ENCODE measurements around the gene CRYGS. TPM values are rescaled to one million over a fixed set of nuclear protein-coding genes. Genes with fewer than 3 reads are reported as not detected.

CRYGS gene
- total RNA-seq, 6 experiments from 2014 or later, result 0.86 to 2.6 (median 1.5) TPM

- intact Hi-C loops (cut with DNase I), result no loop called here
- Histone ChIP-seq H3K36me3 (no peaks in the 10 kb centered on the region), H3K4me1 (no peaks in the 10 kb centered on the region), H3K27me3 (no peaks in the 10 kb centered on the region), H3K4me3 (no peak overlapping the region), H3K27ac (no peak overlapping the region), H3K9me3 (no peaks in the 10 kb centered on the region)
- DNase-seq (no peak), ATAC-seq (no peak)
- TF ChIP-seq, protein P1, sequence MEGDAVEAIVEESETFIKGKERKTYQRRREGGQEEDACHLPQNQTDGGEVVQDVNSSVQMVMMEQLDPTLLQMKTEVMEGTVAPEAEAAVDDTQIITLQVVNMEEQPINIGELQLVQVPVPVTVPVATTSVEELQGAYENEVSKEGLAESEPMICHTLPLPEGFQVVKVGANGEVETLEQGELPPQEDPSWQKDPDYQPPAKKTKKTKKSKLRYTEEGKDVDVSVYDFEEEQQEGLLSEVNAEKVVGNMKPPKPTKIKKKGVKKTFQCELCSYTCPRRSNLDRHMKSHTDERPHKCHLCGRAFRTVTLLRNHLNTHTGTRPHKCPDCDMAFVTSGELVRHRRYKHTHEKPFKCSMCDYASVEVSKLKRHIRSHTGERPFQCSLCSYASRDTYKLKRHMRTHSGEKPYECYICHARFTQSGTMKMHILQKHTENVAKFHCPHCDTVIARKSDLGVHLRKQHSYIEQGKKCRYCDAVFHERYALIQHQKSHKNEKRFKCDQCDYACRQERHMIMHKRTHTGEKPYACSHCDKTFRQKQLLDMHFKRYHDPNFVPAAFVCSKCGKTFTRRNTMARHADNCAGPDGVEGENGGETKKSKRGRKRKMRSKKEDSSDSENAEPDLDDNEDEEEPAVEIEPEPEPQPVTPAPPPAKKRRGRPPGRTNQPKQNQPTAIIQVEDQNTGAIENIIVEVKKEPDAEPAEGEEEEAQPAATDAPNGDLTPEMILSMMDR (IDR thresholded peaks at IDR 0.05), result no peak
- no peak for TF ChIP-seq POLR2A (IDR thresholded peaks at IDR 0.05)
- 79% methylated on average over 4 of the region's 6 CpGs for WGBS (ENCODE audit: insufficient coverage, low coverage, low lambda C conversion rate, missing lambda C conversion rate)
These were observed 19.6 kb downstream of the CRYGS start for GRCh38 chr3:186524616-186525015.

GRCh38 chr3:186523434-186523833, 20.7 kb downstream of the CRYGS start:
- Histone ChIP-seq H3K36me3 (no peaks in the 10 kb centered on the region), H3K27me3 (no peaks in the 10 kb centered on the region), H3K27ac (no peak overlapping the region), H3K4me3 (no peak overlapping the region), H3K4me1 (no peaks in the 10 kb centered on the region), H3K9me3 (no peaks in the 10 kb centered on the region)
- intact Hi-C loops (cut with DNase I), result no loop called here
- WGBS (ENCODE audit: insufficient coverage, low coverage, low lambda C conversion rate, missing lambda C conversion rate), result 23% methylated on average over 2 of the region's 2 CpGs
- DNase-seq, result no peak
- no peak for ATAC-seq
- no peak for TF ChIP-seq POLR2A (IDR thresholded peaks at IDR 0.05)
- TF ChIP-seq, protein P1 (IDR thresholded peaks at IDR 0.05), result no peak

- Histone ChIP-seq H3K9me3 (no peaks in the 10 kb centered on the region), H3K4me1 (no peaks in the 10 kb centered on the region), H3K27ac (no peak overlapping the region), H3K36me3 (no peaks in the 10 kb centered on the region), H3K27me3 (no peaks in the 10 kb centered on the region), H3K4me3 (no peak overlapping the region)
- DNase-seq, result no peak
- 74% methylated on average over 4 of the region's 6 CpGs for WGBS (ENCODE audit: insufficient coverage, low coverage, low lambda C conversion rate, missing lambda C conversion rate)
- TF ChIP-seq, protein P1 (IDR thresholded peaks at IDR 0.05), result no peak
- TF ChIP-seq POLR2A (IDR thresholded peaks at IDR 0.05), result no peak
- no peak for ATAC-seq
- intact Hi-C loops (cut with DNase I), result no loop called here
These were observed 21.2 kb downstream of the CRYGS start for GRCh38 chr3:186523022-186523421.

DNA sequence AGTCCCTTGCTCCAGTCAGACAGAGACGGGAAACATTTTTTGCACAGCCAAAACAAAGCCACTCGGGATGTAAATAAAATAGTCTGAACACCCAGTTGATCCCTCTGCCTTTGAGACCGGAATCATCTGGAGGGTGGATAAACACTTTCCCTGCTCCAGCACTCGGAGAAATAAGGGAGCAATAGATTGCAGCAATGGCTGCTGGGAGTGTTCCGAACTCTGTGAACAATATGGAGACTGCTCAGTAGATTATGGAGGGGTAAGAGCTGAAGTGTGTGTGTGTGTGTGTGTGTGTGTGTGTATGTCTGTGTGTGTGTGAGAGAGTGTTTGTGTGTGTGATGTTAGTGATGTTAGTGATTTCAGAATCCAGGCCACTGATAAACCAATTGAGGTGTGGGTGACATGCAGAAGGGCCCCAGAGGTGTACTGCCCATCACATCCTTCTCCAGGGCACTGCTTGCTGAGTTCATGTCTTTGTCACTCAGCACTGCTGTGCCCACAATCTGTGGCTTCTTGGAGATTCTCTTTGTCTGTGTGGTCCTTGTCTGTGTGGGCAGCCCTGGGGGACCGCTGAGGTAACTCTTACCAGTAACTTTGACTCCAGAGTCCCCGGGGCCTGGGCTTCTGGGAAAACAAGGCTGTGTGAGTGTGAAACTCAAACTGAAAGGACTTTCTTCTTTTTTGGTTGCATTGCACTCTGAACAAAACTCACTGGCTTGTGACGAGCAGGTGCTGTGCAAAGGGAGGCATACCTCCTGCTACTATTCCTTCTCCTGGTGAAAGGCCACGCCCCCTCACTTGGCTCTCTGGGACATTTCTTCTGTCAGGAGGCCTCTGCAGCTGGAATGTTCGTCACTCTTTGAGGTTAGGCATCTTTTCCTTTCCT, 23.0 kb downstream of the CRYGS start:
- 62% methylated on average over 7 of the region's 10 CpGs for WGBS (ENCODE audit: insufficient coverage, low coverage, low lambda C conversion rate, missing lambda C conversion rate)
- TF ChIP-seq, protein P1 (IDR thresholded peaks at IDR 0.05), result no peak
- no peak for TF ChIP-seq POLR2A (IDR thresholded peaks at IDR 0.05)
- H3K27me3 ChIP-seq, result no peaks in the 10 kb centered on the region
- intact Hi-C loops (cut with DNase I), result no loop called here
- no peaks in the 10 kb centered on the region for H3K9me3 ChIP-seq
- no peak overlapping the region for H3K4me3 ChIP-seq
- DNase-seq, result no peak
- no peak for ATAC-seq
- no peaks in the 10 kb centered on the region for H3K4me1 ChIP-seq
- H3K36me3 ChIP-seq, result no peaks in the 10 kb centered on the region
- no peak overlapping the region for H3K27ac ChIP-seq
